Astrocyte (in vitro differentiated cells and primary cell): ENCODE results near the gene CDK9. TPM values are rescaled to one million over a fixed set of nuclear protein-coding genes. Genes with fewer than 3 reads are reported as not detected.

Experiments used
- DNase-seq: peaks from one replicate; pipeline ENCODE4 v3.0.0-alpha.2; 2010; ENCODE audit warnings: low read depth
- FAIRE-seq: peaks from 2 replicates; lab custom pipeline; 2011; peaks lifted over from hg19 to GRCh38; lab: Jason Lieb, UNC
- H2AFZ ChIP-seq: 2 replicates; pipeline ENCODE4 v1.6.0; 2012; ENCODE audit warnings: low read depth, low read length, inconsistent platforms
- H3K27ac ChIP-seq: 2 replicates; pipeline ENCODE4 v1.5.1; 2011; ENCODE audit warnings: low read depth, low read length, inconsistent platforms
- H3K27me3 ChIP-seq: 2 replicates; pipeline ENCODE4 v1.6.0; 2011; ENCODE audit warnings: low read length, inconsistent platforms; ENCODE audit not compliant: insufficient read depth
- H3K36me3 ChIP-seq: 2 replicates; pipeline ENCODE4 v1.5.1; 2011; ENCODE audit warnings: low read length, inconsistent platforms; ENCODE audit not compliant: insufficient read depth
- H3K4me1 ChIP-seq: 2 replicates; pipeline ENCODE4 v1.5.1; 2011; ENCODE audit warnings: low read length, inconsistent platforms; ENCODE audit not compliant: insufficient read depth
- H3K4me2 ChIP-seq: 2 replicates; pipeline ENCODE4 v1.6.0; 2012; ENCODE audit warnings: low read length, inconsistent platforms
- H3K4me3 ChIP-seq: 2 replicates; pipeline ENCODE4 v1.5.1; 2011; ENCODE audit warnings: low read depth, mild to moderate bottlenecking, low read length, inconsistent platforms; ENCODE audit not compliant: insufficient read depth
- H3K79me2 ChIP-seq: 2 replicates; pipeline ENCODE4 v1.6.0; 2012; ENCODE audit warnings: mild to moderate bottlenecking, low read length, inconsistent platforms; ENCODE audit not compliant: insufficient read depth
- H3K9ac ChIP-seq: 2 replicates; pipeline ENCODE4 v1.6.0; 2012; ENCODE audit warnings: mild to moderate bottlenecking, low read length, inconsistent platforms
- H3K9me3 ChIP-seq: 2 replicates; pipeline ENCODE4 v1.5.1; 2012; ENCODE audit warnings: low read depth, mild to moderate bottlenecking, low read length, inconsistent platforms; ENCODE audit not compliant: insufficient read depth
- H4K20me1 ChIP-seq: 2 replicates; pipeline ENCODE4 v1.6.0; 2012; ENCODE audit warnings: low read length, inconsistent platforms; ENCODE audit not compliant: insufficient read depth
- H3K27ac Mint-ChIP-seq: one replicate; pipeline ENCODE4 v1.8.0; 2021; ENCODE audit warnings: mild to moderate bottlenecking, mixed read lengths; ENCODE audit not compliant: unreplicated experiment
- H3K27me3 Mint-ChIP-seq: one replicate; pipeline ENCODE4 v1.8.0; 2021; ENCODE audit warnings: low read depth, mixed read lengths; ENCODE audit not compliant: unreplicated experiment
- H3K36me3 Mint-ChIP-seq: one replicate; pipeline ENCODE4 v1.8.0; 2021; ENCODE audit warnings: low read depth, mixed read lengths; ENCODE audit not compliant: unreplicated experiment
- H3K4me1 Mint-ChIP-seq: one replicate; pipeline ENCODE4 v1.8.0; 2021; ENCODE audit warnings: low read depth, mixed read lengths; ENCODE audit not compliant: unreplicated experiment
- H3K4me3 Mint-ChIP-seq: one replicate; pipeline ENCODE4 v1.8.0; 2021; ENCODE audit warnings: mild to moderate bottlenecking, moderate library complexity, mixed read lengths; ENCODE audit not compliant: unreplicated experiment
- H3K9me3 Mint-ChIP-seq: one replicate; pipeline ENCODE4 v1.8.0; 2021; ENCODE audit warnings: mild to moderate bottlenecking, mixed read lengths; ENCODE audit not compliant: unreplicated experiment
- CTCF ChIP-seq: IDR thresholded peaks from 2 replicates; pipeline ENCODE4 v1.5.1; 2011; ENCODE audit warnings: low read depth, mild to moderate bottlenecking, inconsistent platforms, low read length, moderate library complexity; ENCODE audit not compliant: insufficient read depth
- EZH2 ChIP-seq: IDR thresholded peaks from 2 replicates; pipeline ENCODE4 v1.6.1; 2012; ENCODE audit warnings: mild to moderate bottlenecking, low read length, inconsistent platforms; ENCODE audit not compliant: insufficient read depth
- total RNA-seq: library from RNA; stranded (reverse); gene quantifications from 2 replicates; pipeline ENCODE4 v1.2.1, GENCODE V29; 2021

Gene CDK9
- total RNA-seq, 1 donor from 2014 or later, result 71.7 TPM

DNA sequence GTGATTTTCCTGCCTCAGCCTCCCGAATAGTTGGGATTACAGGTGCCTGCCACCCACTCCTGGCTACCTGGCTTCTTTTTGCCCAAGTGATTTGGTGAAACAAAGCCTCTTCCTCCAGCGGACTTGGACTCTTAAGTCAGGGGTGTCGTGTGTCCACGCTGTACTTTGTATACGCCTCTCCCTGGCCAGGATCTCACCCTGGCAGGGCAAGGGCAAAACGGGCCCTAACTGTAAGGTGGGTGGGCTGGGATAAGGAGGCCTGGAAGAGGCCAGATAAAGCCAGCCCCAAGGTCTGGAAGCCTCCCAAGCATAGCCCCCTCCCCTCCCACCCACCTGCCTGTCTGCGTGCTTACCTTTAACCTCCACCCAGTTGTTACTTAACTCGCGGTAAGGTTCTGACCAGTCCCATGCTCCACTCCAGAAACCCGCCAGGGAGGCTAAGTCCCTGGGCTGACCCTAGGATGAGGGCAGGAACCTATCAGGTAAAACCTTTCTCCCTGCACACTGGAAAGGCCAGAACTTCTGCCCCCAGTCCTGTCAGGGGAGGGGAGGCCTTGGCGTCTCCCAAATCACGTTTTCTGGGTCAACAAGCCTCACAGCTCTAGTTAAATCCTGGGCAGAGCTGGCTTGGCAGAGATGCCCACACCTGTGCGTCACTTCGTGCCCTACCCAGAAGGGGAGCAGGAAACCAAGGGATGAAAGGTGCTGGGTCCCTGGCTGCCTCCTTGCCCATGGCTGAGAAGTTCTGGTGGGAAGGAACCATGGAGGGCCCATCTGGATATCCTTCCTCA is 8.4 kb downstream of the CDK9 start:
- FAIRE-seq (no peak), DNase-seq (no peak)
- Histone ChIP-seq H3K9me3 (no peaks in the 10 kb centered on the region), H2AFZ (no peak overlapping the region), H3K27me3 (no peaks in the 10 kb centered on the region), H3K4me2 (no peak overlapping the region), H3K27ac (no peak overlapping the region), H3K9ac (no peak overlapping the region), H3K36me3 (peaks cover 28% of the 10 kb centered on the region), H3K4me1 (peaks cover 16% of the 10 kb centered on the region), H3K79me2 (peaks cover 14% of the 10 kb centered on the region), H3K4me3 (no peak overlapping the region), H4K20me1 (peaks cover 66% of the 10 kb centered on the region)
- H3K9me3 Mint-ChIP-seq, result no peaks in the 10 kb centered on the region
- no peak overlapping the region for H3K4me3 Mint-ChIP-seq
- H3K36me3 Mint-ChIP-seq, result peaks cover 12% of the 10 kb centered on the region
- no peak overlapping the region for H3K27ac Mint-ChIP-seq
- H3K4me1 Mint-ChIP-seq, result peaks cover 10% of the 10 kb centered on the region
- no peaks in the 10 kb centered on the region for H3K27me3 Mint-ChIP-seq
- no peak for TF ChIP-seq CTCF
- TF ChIP-seq EZH2, result no peak

DNA sequence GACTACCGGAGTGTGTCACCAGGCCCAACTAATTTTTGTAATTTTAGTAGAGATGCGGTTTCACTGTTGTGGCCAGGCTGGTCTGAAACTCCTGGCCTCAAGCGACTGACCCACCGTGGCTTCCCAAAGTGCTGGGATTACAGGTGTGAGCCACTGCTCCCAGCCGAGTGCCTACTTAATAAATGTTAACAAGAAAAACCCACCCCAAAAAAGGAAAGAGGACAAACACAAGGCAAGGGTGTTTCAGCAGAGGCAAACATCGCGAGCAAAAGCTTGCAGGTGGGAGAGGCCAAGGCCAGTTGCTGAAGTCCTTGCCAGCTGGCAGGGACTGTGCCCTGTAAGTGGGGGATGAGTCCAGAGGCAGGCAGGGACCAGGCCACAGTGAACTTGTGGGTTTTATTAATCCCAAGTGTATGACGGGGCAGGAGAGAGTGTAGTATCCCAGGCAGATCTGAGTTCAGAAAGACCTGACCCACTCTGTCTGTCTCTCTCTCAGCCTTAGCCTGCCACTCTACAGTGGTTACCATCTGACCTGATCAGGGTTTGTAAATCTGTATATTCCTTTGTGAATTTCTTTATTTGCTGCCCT is 10.5 kb downstream of the CDK9 start:
- FAIRE-seq (no peak), DNase-seq (peak; percentile 41)
- Histone ChIP-seq H3K9me3 (no peaks in the 10 kb centered on the region), H3K27me3 (no peaks in the 10 kb centered on the region), H3K27ac (no peak overlapping the region), H4K20me1 (peaks cover 45% of the 10 kb centered on the region), H3K9ac (no peak overlapping the region), H2AFZ (no peak overlapping the region), H3K79me2 (no peaks in the 10 kb centered on the region), H3K4me2 (peak overlapping the region; percentile 33), H3K36me3 (peaks cover 10% of the 10 kb centered on the region), H3K4me3 (no peak overlapping the region), H3K4me1 (peaks cover 20% of the 10 kb centered on the region)
- Mint-ChIP-seq H3K36me3 (peaks cover 3% of the 10 kb centered on the region), H3K4me3 (no peak overlapping the region), H3K27ac (no peak overlapping the region), H3K4me1 (peaks cover 9% of the 10 kb centered on the region), H3K27me3 (no peaks in the 10 kb centered on the region), H3K9me3 (no peaks in the 10 kb centered on the region)
- no peak for TF ChIP-seq EZH2

DNA sequence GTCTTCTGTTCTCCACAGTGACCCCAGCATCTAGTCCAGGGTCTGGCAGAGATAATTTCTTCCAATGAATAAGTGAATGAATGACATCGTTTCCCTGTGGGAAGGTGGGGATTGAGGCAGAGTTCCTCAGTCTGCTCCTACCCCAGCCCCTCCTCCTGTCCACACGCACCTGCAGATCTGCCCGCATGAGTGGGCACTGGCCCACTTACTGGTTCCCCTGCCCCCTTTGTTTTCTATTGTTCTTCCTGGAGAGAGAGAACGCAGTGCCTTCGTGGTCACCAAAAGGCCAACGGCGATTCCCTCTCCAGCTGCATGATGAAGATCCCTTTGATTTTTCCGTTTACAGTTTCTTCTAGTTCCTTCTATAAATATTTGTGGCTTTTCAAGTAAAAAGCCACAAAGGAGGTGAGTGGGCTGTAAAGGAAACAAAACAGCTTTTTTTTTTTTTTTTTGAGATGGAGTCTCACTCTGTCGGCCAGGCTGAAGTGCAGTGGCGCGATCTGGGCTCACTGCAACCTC is 11.1 kb downstream of the CDK9 start:
- Histone ChIP-seq H3K4me2 (peak overlapping the region; percentile 33), H3K27me3 (no peaks in the 10 kb centered on the region), H3K27ac (no peak overlapping the region), H4K20me1 (peaks cover 40% of the 10 kb centered on the region), H3K9me3 (no peaks in the 10 kb centered on the region), H3K36me3 (peaks cover 10% of the 10 kb centered on the region), H2AFZ (no peak overlapping the region), H3K4me3 (no peak overlapping the region), H3K4me1 (peaks cover 20% of the 10 kb centered on the region), H3K9ac (no peak overlapping the region), H3K79me2 (no peaks in the 10 kb centered on the region)
- peaks cover 3% of the 10 kb centered on the region for H3K36me3 Mint-ChIP-seq
- peaks cover 9% of the 10 kb centered on the region for H3K4me1 Mint-ChIP-seq
- H3K4me3 Mint-ChIP-seq, result no peak overlapping the region
- DNase-seq (peak; percentile 63), FAIRE-seq (no peak)
- no peak for TF ChIP-seq CTCF
- no peak for TF ChIP-seq EZH2
- H3K9me3 Mint-ChIP-seq, result no peaks in the 10 kb centered on the region
- no peak overlapping the region for H3K27ac Mint-ChIP-seq
- H3K27me3 Mint-ChIP-seq, result no peaks in the 10 kb centered on the region
